GM18511 (cell line): ENCODE data around the gene CDHR3.

Experiments used
- ATAC-seq: cut with Tn5 transposase; IDR thresholded peaks from one replicate; pipeline ENCODE4 v1.9.1; 2021; ENCODE audit warnings: mild to moderate bottlenecking, moderate library complexity; ENCODE audit not compliant: unreplicated experiment

CDHR3 gene, protein sequence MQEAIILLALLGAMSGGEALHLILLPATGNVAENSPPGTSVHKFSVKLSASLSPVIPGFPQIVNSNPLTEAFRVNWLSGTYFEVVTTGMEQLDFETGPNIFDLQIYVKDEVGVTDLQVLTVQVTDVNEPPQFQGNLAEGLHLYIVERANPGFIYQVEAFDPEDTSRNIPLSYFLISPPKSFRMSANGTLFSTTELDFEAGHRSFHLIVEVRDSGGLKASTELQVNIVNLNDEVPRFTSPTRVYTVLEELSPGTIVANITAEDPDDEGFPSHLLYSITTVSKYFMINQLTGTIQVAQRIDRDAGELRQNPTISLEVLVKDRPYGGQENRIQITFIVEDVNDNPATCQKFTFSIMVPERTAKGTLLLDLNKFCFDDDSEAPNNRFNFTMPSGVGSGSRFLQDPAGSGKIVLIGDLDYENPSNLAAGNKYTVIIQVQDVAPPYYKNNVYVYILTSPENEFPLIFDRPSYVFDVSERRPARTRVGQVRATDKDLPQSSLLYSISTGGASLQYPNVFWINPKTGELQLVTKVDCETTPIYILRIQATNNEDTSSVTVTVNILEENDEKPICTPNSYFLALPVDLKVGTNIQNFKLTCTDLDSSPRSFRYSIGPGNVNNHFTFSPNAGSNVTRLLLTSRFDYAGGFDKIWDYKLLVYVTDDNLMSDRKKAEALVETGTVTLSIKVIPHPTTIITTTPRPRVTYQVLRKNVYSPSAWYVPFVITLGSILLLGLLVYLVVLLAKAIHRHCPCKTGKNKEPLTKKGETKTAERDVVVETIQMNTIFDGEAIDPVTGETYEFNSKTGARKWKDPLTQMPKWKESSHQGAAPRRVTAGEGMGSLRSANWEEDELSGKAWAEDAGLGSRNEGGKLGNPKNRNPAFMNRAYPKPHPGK

GRCh38 chr7:105963038-105963667 is at the start of gene CDHR3:
CDHR3 (plus strand) TSS chr7:105963264; CDS start chr7:105963319, 55 bp downstream.
- ATAC-seq, result no peak

- no peak for ATAC-seq
Observed at GRCh38 chr7:105913947-105914346, 49.1 kb upstream of the CDHR3 start.

- no peak for ATAC-seq
Observed at GRCh38 chr7:105916603-105917002, 46.5 kb upstream of the CDHR3 start.

- ATAC-seq, result no peak
Observed at GRCh38 chr7:105917659-105918058, 45.4 kb upstream of the CDHR3 start.

- ATAC-seq, result no peak
Observed at GRCh38 chr7:105920766-105921165, 42.3 kb upstream of the CDHR3 start.

DNA sequence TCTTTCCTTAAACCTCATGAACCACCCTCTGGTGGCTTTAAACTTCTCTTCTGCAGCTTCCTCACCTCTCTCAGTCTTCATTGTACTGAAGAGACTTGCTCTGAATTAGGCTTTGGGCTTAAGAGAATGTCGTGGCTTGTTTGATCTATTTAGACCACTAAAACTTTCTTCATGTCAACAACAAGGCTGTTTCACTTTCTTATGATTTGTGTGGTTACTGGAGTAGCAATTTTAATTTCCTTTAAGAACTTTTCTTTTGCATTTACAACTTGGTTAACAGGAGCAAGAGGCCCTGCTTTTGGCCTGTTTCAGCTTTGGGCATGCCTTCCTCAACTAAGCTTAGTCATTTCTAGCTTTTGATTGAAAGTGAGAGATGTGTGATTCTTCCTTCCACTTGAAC is 38.1 kb upstream of the CDHR3 start:
- peak; percentile 66 for ATAC-seq

- no peak for ATAC-seq
Observed at GRCh38 chr7:105926131-105926530, 36.9 kb upstream of the CDHR3 start.

GRCh38 chr7:105931179-105931578 is 31.9 kb upstream of the CDHR3 start:
- no peak for ATAC-seq

DNA sequence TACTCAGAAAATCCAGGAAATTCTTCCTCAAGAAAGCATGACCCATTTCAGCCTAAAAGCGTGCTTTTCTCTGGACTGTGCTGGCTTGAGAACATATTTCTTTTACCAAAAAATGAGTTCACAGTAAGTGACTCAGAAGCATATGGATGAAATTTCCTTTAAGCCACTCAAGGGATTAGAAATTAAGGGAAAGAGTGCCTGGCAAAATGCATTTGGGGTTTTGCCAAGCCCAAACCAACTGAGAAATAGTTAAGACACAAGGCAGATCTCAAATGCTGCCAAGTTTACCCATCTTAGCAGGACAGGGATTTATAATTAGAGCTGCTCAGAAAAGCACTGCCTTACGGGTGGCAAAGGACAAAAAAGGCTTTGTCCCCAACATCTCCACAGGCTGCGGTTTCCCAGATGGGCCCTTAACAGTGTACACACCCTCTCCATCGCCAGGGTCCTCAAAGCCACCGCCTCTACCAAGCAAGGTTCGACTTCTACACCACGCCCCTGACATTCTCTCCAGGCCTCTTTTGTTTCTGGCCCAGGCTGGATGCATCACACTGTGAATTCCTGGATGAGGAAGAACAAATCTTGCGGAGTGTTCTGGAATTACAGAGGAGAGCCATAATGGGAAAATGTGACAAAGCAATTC is 30.1 kb upstream of the CDHR3 start:
- no peak for ATAC-seq

DNA sequence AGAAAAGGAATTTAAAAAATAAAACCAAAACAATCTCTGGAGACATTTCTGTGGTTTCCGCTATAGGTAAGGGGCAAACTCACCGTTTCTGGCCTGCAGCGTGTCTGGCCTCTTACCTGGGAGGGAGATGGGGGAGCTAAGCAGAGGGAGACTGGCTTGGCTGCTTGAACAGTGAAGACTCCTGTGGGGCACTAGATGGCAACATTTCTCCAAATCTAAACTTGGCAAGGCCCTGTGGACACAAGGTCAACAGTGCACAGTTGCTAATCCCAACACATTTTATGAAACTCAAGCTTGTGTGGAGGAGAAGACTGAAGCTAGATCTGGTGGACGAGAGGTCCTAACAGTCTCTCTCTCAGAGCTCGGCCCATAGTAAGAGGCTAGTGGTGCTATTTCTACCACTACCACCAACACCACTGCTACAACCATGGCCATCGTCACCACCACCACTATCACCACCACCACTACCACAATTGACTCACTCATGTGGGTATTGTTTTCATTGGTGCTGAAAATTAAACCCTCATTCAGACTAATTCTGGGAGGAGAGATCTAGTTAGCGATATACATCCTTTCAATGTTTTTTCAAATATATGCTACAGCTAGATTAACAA is 28.4 kb upstream of the CDHR3 start:
- no peak for ATAC-seq

GRCh38 chr7:105935250-105935649 is 27.8 kb upstream of the CDHR3 start:
- ATAC-seq, result no peak

GRCh38 chr7:105937411-105937810 is 25.7 kb upstream of the CDHR3 start:
- no peak for ATAC-seq

DNA sequence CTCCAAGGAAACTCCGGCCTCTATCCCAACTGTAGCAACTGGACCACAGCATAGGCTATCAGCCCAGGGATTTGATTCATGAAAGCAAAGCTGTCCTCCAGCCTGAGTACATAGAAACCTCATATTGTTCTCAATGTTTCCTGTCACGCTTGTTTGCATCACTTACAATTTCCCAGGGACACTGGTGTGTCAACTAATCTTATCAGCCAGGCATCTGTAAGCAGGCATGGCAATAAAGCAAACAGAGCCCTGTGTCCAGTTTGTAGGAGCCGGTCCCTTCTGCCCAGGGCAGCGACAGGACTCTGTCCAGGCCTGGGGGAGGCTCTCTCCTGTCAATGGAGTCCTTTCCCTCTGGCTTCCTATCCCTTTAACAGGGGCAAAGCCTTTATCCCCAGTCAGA is 23.0 kb upstream of the CDHR3 start:
- ATAC-seq, result no peak

DNA sequence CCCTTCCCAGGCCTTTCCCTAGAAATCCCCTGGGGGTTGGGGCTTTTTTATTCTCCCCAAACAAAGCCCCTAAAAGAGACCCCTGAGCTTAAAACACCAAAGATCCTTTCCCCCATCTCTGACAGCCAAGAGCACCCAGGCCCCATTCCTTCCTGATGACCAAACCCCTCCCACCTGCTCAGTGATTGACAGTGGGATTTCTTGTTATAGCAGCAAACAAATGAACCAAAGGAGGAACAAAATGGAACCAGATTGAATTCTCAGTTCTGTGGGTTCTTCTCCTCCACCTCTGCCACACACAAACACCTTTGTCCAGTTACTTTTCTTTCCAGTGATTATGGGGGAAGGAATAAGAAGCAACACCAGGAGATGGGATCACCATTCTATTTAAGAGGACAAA is 21.5 kb upstream of the CDHR3 start:
- ATAC-seq, result no peak

DNA sequence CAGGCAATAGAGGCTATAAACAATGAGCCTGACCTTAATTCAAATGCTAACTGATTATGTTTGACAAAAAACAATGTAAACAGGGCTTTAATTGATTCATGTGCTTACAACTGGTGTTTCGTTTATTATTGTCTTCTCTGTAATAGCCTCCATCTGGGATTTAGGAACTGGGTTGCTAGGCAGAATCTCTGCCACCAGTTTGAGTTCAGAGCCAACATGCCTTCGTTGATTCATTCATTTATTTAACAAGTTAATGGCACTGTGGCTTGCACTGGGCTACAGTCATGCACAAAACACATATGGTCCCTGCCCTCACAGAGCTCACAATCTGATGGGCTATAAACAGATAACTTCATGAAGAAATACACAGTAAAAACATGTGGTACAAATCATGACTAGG is 19.6 kb upstream of the CDHR3 start:
- ATAC-seq, result no peak

DNA sequence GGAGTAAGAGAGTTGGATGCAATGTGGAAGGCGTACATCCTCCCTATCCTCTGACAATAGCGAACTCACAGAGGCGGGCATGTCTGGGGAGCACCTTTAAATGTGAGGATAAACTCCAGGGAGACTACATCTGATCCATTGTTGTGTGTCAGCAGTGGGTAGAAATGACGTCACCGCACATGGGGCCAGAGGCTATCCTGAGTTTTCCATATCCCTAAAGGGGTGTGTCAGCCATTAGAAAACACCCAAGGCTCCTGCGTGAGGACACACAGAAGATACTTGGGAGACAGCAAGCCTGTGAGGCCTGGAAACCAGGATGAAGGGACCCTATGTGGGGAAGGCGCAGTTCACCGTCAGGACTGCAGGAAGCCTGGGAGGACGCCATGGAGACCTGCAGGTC is 17.2 kb upstream of the CDHR3 start:
- ATAC-seq, result no peak

- no peak for ATAC-seq
Observed at GRCh38 chr7:105951597-105951996, 11.5 kb upstream of the CDHR3 start.

DNA sequence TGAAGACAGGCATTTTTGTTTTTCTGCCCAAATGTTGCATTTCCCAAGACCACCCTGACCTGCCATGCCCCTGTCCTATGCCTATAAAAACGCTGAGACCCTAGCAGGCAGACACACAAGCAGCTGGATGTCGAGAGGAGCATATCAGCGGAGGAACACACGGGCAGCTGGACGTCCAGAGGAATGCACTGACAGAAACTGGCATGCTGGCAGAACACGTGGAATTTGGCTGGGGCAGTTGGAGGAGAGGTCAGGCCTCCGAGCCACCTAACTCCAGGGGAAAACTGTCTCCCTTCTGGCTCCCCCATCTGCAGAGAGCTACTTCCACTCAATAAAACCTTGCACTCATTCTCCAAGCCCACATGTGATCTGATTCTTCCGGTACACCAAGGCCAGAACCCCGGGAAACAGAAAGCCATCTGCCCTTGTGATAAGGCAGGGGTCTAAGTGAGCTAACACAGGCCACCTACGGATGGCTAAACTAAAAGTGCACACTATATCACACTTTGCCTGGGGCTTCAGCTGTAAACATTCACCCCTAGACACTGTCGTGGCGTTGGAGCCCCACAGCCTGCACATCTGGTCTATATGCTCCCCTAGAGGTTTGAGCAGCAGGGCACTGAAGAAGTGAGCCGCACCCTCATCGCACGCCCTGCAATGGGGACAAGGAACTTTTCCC is 10.0 kb upstream of the CDHR3 start:
- no peak for ATAC-seq

DNA sequence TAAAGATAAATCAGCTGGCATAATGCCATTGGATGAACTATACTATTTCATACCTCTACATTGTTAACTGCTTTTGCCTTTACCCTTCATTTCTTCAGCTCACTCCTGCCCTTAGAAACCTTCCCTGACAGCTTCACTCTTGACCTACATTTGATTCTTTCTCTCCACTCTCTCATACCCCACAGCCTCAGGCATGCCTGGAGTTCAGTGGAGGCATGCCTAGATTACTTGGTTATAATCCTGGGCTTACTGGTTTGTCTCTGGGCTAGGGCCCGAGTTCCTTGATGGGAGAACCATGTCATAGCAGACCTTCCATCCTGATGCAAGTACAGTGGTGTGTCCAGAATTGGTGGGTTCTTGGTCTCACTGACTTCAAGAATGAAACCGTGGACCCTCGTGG is 8.4 kb upstream of the CDHR3 start:
- no peak for ATAC-seq
